Large intestine (tissue), 3 donors: ENCODE results near the gene SCN8A. TPM values are rescaled to one million over a fixed set of nuclear protein-coding genes. Genes with fewer than 3 reads are reported as not detected.

Experiments
- DNase-seq, 2 donors: peaks; one replicate each; pipeline versions ENCODE4 v3.0.0 to v3.0.0-alpha.2; 2013
- H3K27ac ChIP-seq: one replicate; pipeline ENCODE4 v1.5.1; 2013; ENCODE audit warnings: low read length
- H3K27me3 ChIP-seq: 2 replicates; pipeline ENCODE4 v1.6.1; 2013; ENCODE audit warnings: low read length; ENCODE audit not compliant: control insufficient read depth, insufficient read depth
- H3K36me3 ChIP-seq: 2 replicates; pipeline ENCODE4 v1.6.1; 2013; ENCODE audit warnings: low read length; ENCODE audit not compliant: control insufficient read depth, insufficient read depth
- H3K4me1 ChIP-seq: one replicate; pipeline ENCODE4 v1.6.1; 2013; ENCODE audit warnings: low read length; ENCODE audit not compliant: control insufficient read depth, insufficient read depth
- H3K4me3 ChIP-seq: one replicate; pipeline ENCODE4 v1.5.1; 2013; ENCODE audit warnings: low read length
- H3K9me3 ChIP-seq: one replicate; pipeline ENCODE4 v1.6.1; 2013; ENCODE audit warnings: mild to moderate bottlenecking, low read depth, low read length, moderate library complexity; ENCODE audit not compliant: control insufficient read depth
- WGBS: methylation state at CpG from one replicate; pipeline ENCODE4 v1.1.5; 2013; ENCODE audit warnings: low lambda C conversion rate; ENCODE audit not compliant: insufficient coverage; 5-methylcytosine and 5-hydroxymethylcytosine counted together
- polyA plus RNA-seq: library from polyadenylated mRNA; unstranded; fragments of 120-200 nt; gene quantifications from one replicate; pipeline ENCODE4 v1.2.1, GENCODE V29; 2013

Gene SCN8A
- polyA plus RNA-seq, 1 donor: 1.4 TPM

DNA sequence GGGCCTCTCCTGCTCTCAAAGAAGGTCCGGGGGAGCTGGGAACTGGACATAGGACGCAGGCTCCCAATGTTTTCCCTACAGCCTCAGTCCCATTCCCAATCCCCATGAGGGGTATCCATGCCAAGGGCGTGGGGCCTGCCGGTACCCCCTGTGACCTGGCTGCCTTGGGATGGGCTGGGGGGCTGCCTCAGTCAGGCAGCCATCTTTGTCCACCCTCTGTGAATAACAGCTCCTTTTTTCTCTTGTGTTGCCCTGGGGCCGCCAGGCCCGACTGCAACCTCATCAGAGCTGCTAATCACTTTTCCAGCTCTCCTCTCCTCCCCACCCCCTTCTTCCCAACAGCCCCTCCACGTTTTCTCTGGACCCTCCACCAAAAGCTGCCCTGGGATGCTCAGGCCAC lies 246.3 kb downstream of the SCN8A start:
- WGBS: no CpG with 5 or more reads among the region's 7 CpGs
- H3K27ac ChIP-seq: no peak overlapping the region
- H3K27me3 ChIP-seq: peaks cover 32% of the 10 kb centered on the region
- H3K4me3 ChIP-seq: no peak overlapping the region
- no peaks in the 10 kb centered on the region for H3K9me3 ChIP-seq
- peaks cover 3% of the 10 kb centered on the region for H3K4me1 ChIP-seq
- no peak for DNase-seq
- no peaks in the 10 kb centered on the region for H3K36me3 ChIP-seq

DNA sequence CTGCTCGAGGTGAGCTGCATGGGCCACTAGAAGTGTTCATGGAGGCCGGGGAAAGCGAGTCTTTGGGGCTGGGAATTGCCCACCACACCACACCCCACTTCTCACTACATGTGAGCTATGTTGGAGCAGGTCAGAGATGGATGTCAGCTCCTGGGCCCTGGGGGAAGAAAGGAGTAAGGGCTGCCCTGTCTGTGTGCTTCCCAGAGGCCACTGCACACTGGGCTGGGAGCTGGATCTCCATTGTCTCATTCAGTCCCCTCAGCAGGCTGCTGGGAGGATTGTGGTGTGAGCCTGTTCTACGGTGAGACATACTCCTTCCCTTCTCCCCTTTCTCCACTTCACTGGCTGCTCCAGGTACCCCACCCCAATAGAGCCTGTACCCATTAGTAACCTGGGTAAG lies 247.0 kb downstream of the SCN8A start:
- peaks cover 3% of the 10 kb centered on the region for H3K4me1 ChIP-seq
- H3K27ac ChIP-seq: no peak overlapping the region
- H3K36me3 ChIP-seq: no peaks in the 10 kb centered on the region
- H3K27me3 ChIP-seq: peaks cover 36% of the 10 kb centered on the region
- WGBS: no CpG with 5 or more reads among the region's 4 CpGs
- no peak overlapping the region for H3K4me3 ChIP-seq
- DNase-seq: no peak
- H3K9me3 ChIP-seq: no peaks in the 10 kb centered on the region

- H3K36me3 ChIP-seq: no peaks in the 10 kb centered on the region
- WGBS: no CpG with 5 or more reads among the region's 4 CpGs
- DNase-seq: no peak
- H3K4me3 ChIP-seq: no peak overlapping the region
- H3K9me3 ChIP-seq: no peaks in the 10 kb centered on the region
- no peak overlapping the region for H3K27ac ChIP-seq
- peaks cover 3% of the 10 kb centered on the region for H3K4me1 ChIP-seq
- H3K27me3 ChIP-seq: peaks cover 29% of the 10 kb centered on the region
Measured at GRCh38 chr12:51838762-51839161, 247.7 kb downstream of the SCN8A start.

GRCh38 chr12:51839310-51839947 lies 248.4 kb downstream of the SCN8A start:
- Histone ChIP-seq H3K27me3 (peaks cover 30% of the 10 kb centered on the region), H3K27ac (no peak overlapping the region), H3K4me3 (no peak overlapping the region), H3K36me3 (no peaks in the 10 kb centered on the region), H3K4me1 (peaks cover 3% of the 10 kb centered on the region), H3K9me3 (no peaks in the 10 kb centered on the region)
- WGBS: 83% methylated on average over 1 of the region's 5 CpGs
- DNase-seq: no peak

- H3K4me1 ChIP-seq: peaks cover 10% of the 10 kb centered on the region
- no peak for DNase-seq
- H3K9me3 ChIP-seq: no peaks in the 10 kb centered on the region
- H3K36me3 ChIP-seq: no peaks in the 10 kb centered on the region
- H3K4me3 ChIP-seq: no peak overlapping the region
- WGBS: no CpG with 5 or more reads among the region's 6 CpGs
- peaks cover 39% of the 10 kb centered on the region for H3K27me3 ChIP-seq
- H3K27ac ChIP-seq: no peak overlapping the region
Measured at GRCh38 chr12:51840966-51841365, 249.9 kb downstream of the SCN8A start.

DNA sequence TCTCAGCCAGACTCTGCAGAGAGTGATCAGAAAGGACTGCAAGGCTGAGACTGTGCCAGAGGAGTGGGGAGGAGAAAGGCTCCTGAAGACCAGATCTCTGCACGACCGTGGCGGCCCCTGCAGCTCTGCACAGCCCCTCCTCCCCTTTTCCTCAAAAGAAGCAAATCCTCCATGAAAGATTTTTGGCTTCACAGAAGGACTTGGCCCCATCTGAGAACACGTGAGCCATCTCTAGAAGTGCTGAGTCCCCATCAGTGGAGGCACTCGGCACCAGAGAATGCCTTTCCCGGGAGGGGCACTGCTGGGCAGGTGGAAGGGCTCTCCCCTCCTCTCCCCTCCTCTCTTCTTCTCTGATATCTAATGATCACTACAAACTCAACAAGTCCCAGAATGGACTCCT lies 250.7 kb downstream of the SCN8A start:
- WGBS: 0% methylated on average over 1 of the region's 6 CpGs
- DNase-seq: no peak
- H3K27me3 ChIP-seq: peaks cover 46% of the 10 kb centered on the region
- no peaks in the 10 kb centered on the region for H3K9me3 ChIP-seq
- no peaks in the 10 kb centered on the region for H3K36me3 ChIP-seq
- no peak overlapping the region for H3K4me3 ChIP-seq
- H3K4me1 ChIP-seq: peaks cover 12% of the 10 kb centered on the region
- no peak overlapping the region for H3K27ac ChIP-seq

- no CpG with 5 or more reads among the region's 4 CpGs for WGBS
- H3K4me1 ChIP-seq: peaks cover 22% of the 10 kb centered on the region
- H3K27me3 ChIP-seq: peaks cover 65% of the 10 kb centered on the region
- H3K36me3 ChIP-seq: no peaks in the 10 kb centered on the region
- DNase-seq: no peak
- H3K4me3 ChIP-seq: no peak overlapping the region
- no peak overlapping the region for H3K27ac ChIP-seq
- H3K9me3 ChIP-seq: peaks cover 2% of the 10 kb centered on the region
Measured at GRCh38 chr12:51844854-51845253, 253.8 kb downstream of the SCN8A start.

GRCh38 chr12:51845482-51845881 lies 254.4 kb downstream of the SCN8A start:
- no peak overlapping the region for H3K27ac ChIP-seq
- H3K27me3 ChIP-seq: peaks cover 72% of the 10 kb centered on the region
- peaks cover 22% of the 10 kb centered on the region for H3K4me1 ChIP-seq
- peaks cover 2% of the 10 kb centered on the region for H3K9me3 ChIP-seq
- H3K36me3 ChIP-seq: no peaks in the 10 kb centered on the region
- WGBS: no CpG with 5 or more reads among the region's 7 CpGs
- no peak for DNase-seq
- no peak overlapping the region for H3K4me3 ChIP-seq

- no CpG with 5 or more reads among the region's 15 CpGs for WGBS
- no peak overlapping the region for H3K27ac ChIP-seq
- no peak overlapping the region for H3K4me3 ChIP-seq
- no peaks in the 10 kb centered on the region for H3K36me3 ChIP-seq
- peaks cover 71% of the 10 kb centered on the region for H3K27me3 ChIP-seq
- peaks cover 22% of the 10 kb centered on the region for H3K4me1 ChIP-seq
- no peak for DNase-seq
- H3K9me3 ChIP-seq: peaks cover 2% of the 10 kb centered on the region
Measured at GRCh38 chr12:51846271-51846691, 255.2 kb downstream of the SCN8A start.

- Histone ChIP-seq H3K27ac (peak overlapping the region; percentile 47), H3K4me3 (peak overlapping the region; percentile 52), H3K27me3 (peaks cover 63% of the 10 kb centered on the region), H3K4me1 (peaks cover 19% of the 10 kb centered on the region), H3K36me3 (no peaks in the 10 kb centered on the region), H3K9me3 (peaks cover 2% of the 10 kb centered on the region)
- no CpG with 5 or more reads among the region's 59 CpGs for WGBS
- DNase-seq: peak in 1 of 2 donors; percentile 21
Measured at GRCh38 chr12:51846911-51847642, 256.0 kb downstream of the SCN8A start.
